ENCODE measurements around the gene SLC35B4. TPM values are rescaled to one million over a fixed set of nuclear protein-coding genes. Genes with fewer than 3 reads are reported as not detected.

SLC35B4 gene
- total RNA-seq, 2 donors from 2014 or later: 35.6 to 42.2 TPM

DNA sequence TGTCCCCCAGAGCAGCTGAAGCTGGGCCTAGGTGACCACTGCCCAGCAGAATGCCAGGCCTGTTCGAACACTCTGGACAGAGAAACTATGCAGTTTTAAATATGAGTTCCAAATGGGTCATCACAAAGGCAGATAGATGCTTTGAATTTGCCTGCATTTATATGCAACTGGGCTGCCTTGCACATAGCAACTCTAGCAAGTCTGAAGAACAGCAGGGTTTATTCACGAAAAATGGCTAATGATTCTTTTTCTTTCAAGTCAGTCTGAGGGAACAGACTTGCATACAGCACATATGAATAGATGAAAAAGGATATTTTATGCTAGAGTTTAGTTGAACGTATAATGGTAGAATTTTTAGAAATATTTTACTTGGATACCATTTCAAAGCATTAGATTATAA is 68.5 kb downstream of the SLC35B4 start:
- no peak for DNase-seq
- Histone ChIP-seq H3K27me3 (ENCODE audit: control insufficient read depth, insufficient read depth, low read length, poor library complexity, severe bottlenecking) (no peaks in the 10 kb centered on the region), H3K36me3 (ENCODE audit: control insufficient read depth, insufficient read depth, low read length) (no peaks in the 10 kb centered on the region), H3K27ac (ENCODE audit: low read depth, low read length) (no peak overlapping the region), H3K4me3 (ENCODE audit: low read length) (no peak overlapping the region), H3K4me1 (ENCODE audit: control insufficient read depth, insufficient read depth, low read length) (no peaks in the 10 kb centered on the region), H3K9ac (ENCODE audit: extremely low read depth, low read length, poor library complexity, severe bottlenecking) (no peak overlapping the region), H3K9me3 (ENCODE audit: control insufficient read depth, low read length) (no peaks in the 10 kb centered on the region)
- Mint-ChIP-seq H3K27ac (no peak overlapping the region), H3K4me1 (no peaks in the 10 kb centered on the region), H3K27me3 (ENCODE audit: insufficient read depth) (no peaks in the 10 kb centered on the region), H3K9me3 (no peaks in the 10 kb centered on the region), H3K36me3 (ENCODE audit: low read depth) (no peaks in the 10 kb centered on the region), H3K4me3 (no peak overlapping the region)
- TF ChIP-seq, protein P1, sequence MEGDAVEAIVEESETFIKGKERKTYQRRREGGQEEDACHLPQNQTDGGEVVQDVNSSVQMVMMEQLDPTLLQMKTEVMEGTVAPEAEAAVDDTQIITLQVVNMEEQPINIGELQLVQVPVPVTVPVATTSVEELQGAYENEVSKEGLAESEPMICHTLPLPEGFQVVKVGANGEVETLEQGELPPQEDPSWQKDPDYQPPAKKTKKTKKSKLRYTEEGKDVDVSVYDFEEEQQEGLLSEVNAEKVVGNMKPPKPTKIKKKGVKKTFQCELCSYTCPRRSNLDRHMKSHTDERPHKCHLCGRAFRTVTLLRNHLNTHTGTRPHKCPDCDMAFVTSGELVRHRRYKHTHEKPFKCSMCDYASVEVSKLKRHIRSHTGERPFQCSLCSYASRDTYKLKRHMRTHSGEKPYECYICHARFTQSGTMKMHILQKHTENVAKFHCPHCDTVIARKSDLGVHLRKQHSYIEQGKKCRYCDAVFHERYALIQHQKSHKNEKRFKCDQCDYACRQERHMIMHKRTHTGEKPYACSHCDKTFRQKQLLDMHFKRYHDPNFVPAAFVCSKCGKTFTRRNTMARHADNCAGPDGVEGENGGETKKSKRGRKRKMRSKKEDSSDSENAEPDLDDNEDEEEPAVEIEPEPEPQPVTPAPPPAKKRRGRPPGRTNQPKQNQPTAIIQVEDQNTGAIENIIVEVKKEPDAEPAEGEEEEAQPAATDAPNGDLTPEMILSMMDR (conservative IDR thresholded peaks at IDR 0.05): no peak
- 80 to 82% methylated on average over 2 of the region's 3 CpGs for WGBS, 2 experiments (ENCODE audit: insufficient coverage in 1 of 2, insufficient read length in 1 of 2)

DNA sequence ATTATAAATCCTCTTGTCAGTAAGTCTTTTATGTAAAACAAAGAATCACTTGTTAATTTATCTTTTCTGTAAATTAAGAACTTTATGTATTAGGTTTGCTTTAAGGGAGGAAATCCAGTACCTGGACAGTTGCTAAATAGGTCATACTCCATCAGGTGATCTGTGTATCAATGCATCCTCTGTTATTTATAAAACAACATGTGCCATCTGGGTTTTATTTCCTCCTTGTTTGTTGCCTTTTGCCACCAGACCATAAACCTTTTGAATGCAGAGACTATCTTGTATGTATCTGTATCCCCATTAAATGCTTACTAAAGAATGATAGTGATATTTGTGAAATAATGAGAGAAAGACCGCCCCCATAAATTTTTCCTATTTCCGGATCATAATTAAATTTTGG is 70.0 kb downstream of the SLC35B4 start:
- Histone ChIP-seq H3K9me3 (ENCODE audit: control insufficient read depth, low read length) (no peaks in the 10 kb centered on the region), H3K9ac (ENCODE audit: extremely low read depth, low read length, poor library complexity, severe bottlenecking) (no peak overlapping the region), H3K4me3 (ENCODE audit: low read length) (no peak overlapping the region), H3K27ac (ENCODE audit: low read depth, low read length) (no peak overlapping the region), H3K27me3 (ENCODE audit: control insufficient read depth, insufficient read depth, low read length, poor library complexity, severe bottlenecking) (no peaks in the 10 kb centered on the region), H3K36me3 (ENCODE audit: control insufficient read depth, insufficient read depth, low read length) (no peaks in the 10 kb centered on the region), H3K4me1 (ENCODE audit: control insufficient read depth, insufficient read depth, low read length) (no peaks in the 10 kb centered on the region)
- no peaks in the 10 kb centered on the region for H3K27me3 Mint-ChIP-seq (ENCODE audit: insufficient read depth)
- no peak overlapping the region for H3K4me3 Mint-ChIP-seq
- H3K9me3 Mint-ChIP-seq: peaks cover 2% of the 10 kb centered on the region
- TF ChIP-seq, protein P1 (conservative IDR thresholded peaks at IDR 0.05): no peak
- no peak for DNase-seq
- no peaks in the 10 kb centered on the region for H3K36me3 Mint-ChIP-seq (ENCODE audit: low read depth)
- no peaks in the 10 kb centered on the region for H3K4me1 Mint-ChIP-seq
- WGBS, 2 experiments (ENCODE audit: insufficient coverage in 1 of 2, insufficient read length in 1 of 2): 85% methylated on average over 2 of the region's 2 CpGs; no CpG with 5 or more reads in 1 of the 2 experiments
- no peak overlapping the region for H3K27ac Mint-ChIP-seq

DNA sequence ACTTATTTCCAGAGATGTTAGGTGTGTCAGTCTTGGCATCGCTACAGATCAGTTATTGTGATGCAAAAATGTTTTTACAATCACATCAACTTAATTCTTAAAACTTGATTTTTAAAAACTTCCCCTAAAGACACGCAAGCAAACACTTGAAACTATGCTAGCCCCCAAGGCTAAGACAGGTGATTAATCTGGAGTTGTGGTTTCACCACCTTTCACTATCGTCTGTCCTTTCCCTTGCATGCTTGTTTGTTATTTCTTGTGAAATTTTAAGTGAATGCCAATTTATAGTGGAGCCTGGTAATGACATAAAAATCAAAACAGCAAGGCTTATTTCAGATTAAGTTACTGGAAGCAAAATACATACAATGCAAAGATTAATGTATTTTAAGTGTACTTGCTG is 70.4 kb downstream of the SLC35B4 start:
- H3K4me3 Mint-ChIP-seq: no peak overlapping the region
- H3K9me3 ChIP-seq (ENCODE audit: control insufficient read depth, low read length): no peaks in the 10 kb centered on the region
- no peak overlapping the region for H3K4me3 ChIP-seq (ENCODE audit: low read length)
- H3K36me3 Mint-ChIP-seq (ENCODE audit: low read depth): no peaks in the 10 kb centered on the region
- DNase-seq: no peak
- H3K4me1 ChIP-seq (ENCODE audit: control insufficient read depth, insufficient read depth, low read length): no peaks in the 10 kb centered on the region
- no peaks in the 10 kb centered on the region for H3K36me3 ChIP-seq (ENCODE audit: control insufficient read depth, insufficient read depth, low read length)
- H3K4me1 Mint-ChIP-seq: no peaks in the 10 kb centered on the region
- 92 to 100% methylated on average over 1 to 3 of the region's 3 CpGs for WGBS, 2 experiments (ENCODE audit: insufficient coverage in 1 of 2, insufficient read length in 1 of 2)
- no peak overlapping the region for H3K27ac ChIP-seq (ENCODE audit: low read depth, low read length)
- TF ChIP-seq, protein P1 (conservative IDR thresholded peaks at IDR 0.05): no peak
- H3K27me3 ChIP-seq (ENCODE audit: control insufficient read depth, insufficient read depth, low read length, poor library complexity, severe bottlenecking): no peaks in the 10 kb centered on the region
- no peaks in the 10 kb centered on the region for H3K27me3 Mint-ChIP-seq (ENCODE audit: insufficient read depth)
- peaks cover 6% of the 10 kb centered on the region for H3K9me3 Mint-ChIP-seq
- H3K27ac Mint-ChIP-seq: no peak overlapping the region
- H3K9ac ChIP-seq (ENCODE audit: extremely low read depth, low read length, poor library complexity, severe bottlenecking): no peak overlapping the region

Measured in endodermal cell (in vitro differentiated cells).